H1 (cell line): ENCODE data around the gene FAM83G. TPM values are rescaled to one million over a fixed set of nuclear protein-coding genes. Genes with fewer than 3 reads are reported as not detected.

Source experiments
- polyA plus RNA-seq, 7 experiments: library from polyadenylated mRNA; depleted of rRNA in 3 of 7; stranded (reverse) in 5 of 7; unstranded in 2 of 7; fragments of >200 nt in 5 of 7; fragments of 200-250 nt in 2 of 7; gene quantifications; 1 replicate in 5 of 7; 2 replicates in 1 of 7; 4 replicates in 1 of 7; pipeline versions ENCODE4 v1.2.1 to v1.2.3, GENCODE V29; 2011 to 2013; ENCODE audit warnings: missing spikeins in 2 of 7, mixed read lengths in 2 of 7
- small RNA-seq: library from polyadenylated mRNA; stranded (forward); fragments of <200 nt; extraction: miRNeasy Mini kit (QIAGEN cat#:217004); gene quantifications from one replicate; pipeline ENCODE3, GENCODE V24; 2013; ENCODE audit not compliant: insufficient read depth
- total RNA-seq: library from RNA; stranded (reverse); fragmentation: NEBNext Ultra II Directional; extraction: Animal tissue kit (Norgen Biotek cat#: 25700); gene quantifications from 2 replicates; pipeline ENCODE4 v1.2.1, GENCODE V29; 2021

The FAM83G gene
- total and polyA plus RNA-seq, 2 of the 8 experiments (the other 6 are each of a cell fraction or from before 2014, with no cell fraction given): 15.4 to 29.0 TPM

Small RNAs within 50 kb of the gene (small RNA-seq; reads per million reads assigned to genes)
- gene AC090286.3 (not detected), gene RF00324 (not detected)

Other genes starting within 250 kb of the FAM83G start
- gene TVP23B, start 223.6 kb downstream of the FAM83G start, total RNA-seq: 21.1 and 22.7 TPM in 2 replicates
- gene TVP23B, start 223.6 kb downstream of the FAM83G start, polyA plus RNA-seq (2011; rRNA removed): 5.5 and 11.5 TPM in 2 replicates
- gene PRPSAP2, start 146.6 kb downstream of the FAM83G start, total RNA-seq: 48.3 and 50.5 TPM in 2 replicates
- gene PRPSAP2, start 146.6 kb downstream of the FAM83G start, polyA plus RNA-seq (2011; rRNA removed): 21.9 and 28.7 TPM in 2 replicates
- gene SLC5A10, start 52.6 kb downstream of the FAM83G start, total RNA-seq: 0.11 TPM in 1 of 2 replicates, not detected in the other
- gene SLC5A10, start 52.6 kb downstream of the FAM83G start, polyA plus RNA-seq (2011; rRNA removed): 0.05 and 0.11 TPM in 2 replicates
- 0.24 and 0.29 TPM in 2 replicates for gene GRAP, start 42.2 kb upstream of the FAM83G start, total RNA-seq
- 0.18 and 0.24 TPM in 2 replicates for gene GRAP, start 42.2 kb upstream of the FAM83G start, polyA plus RNA-seq (2011; rRNA removed)
- gene GRAPL, start 122.8 kb upstream of the FAM83G start, total RNA-seq: not detected in 2 replicates
- 0.15 and 0.24 TPM in 2 replicates for gene GRAPL, start 122.8 kb upstream of the FAM83G start, polyA plus RNA-seq (2011; rRNA removed)
- gene EPN2, start 232.6 kb upstream of the FAM83G start, total RNA-seq: 40.8 and 55.8 TPM in 2 replicates
- 28.7 and 39.3 TPM in 2 replicates for gene EPN2, start 232.6 kb upstream of the FAM83G start, polyA plus RNA-seq (2011; rRNA removed)